Measurements from ENCODE around the gene TMEM151A.

Gene TMEM151A

GRCh38 chr11:66290330-66290621, 1.4 kb upstream of the TMEM151A start:
- no peak for DNase-seq (ENCODE audit: extremely low spot score)
- no peak for TF ChIP-seq CTCF (IDR thresholded peaks at IDR 0.05; ENCODE audit: control extremely low read depth, extremely low read depth, low read depth, missing control alignments)
- POLR2A ChIA-PET, result interaction anchor here (1.2 kb wide), 1 partner anchor 22 kb away, joined by 4 read pairs; no protein-coding TSS in a partner anchor
- CTCF ChIA-PET, result interaction anchor here (1.3 to 1.9 kb wide), 4 partner anchors 7 to 223 kb away, joined by 3 to 12 read pairs (median 6); no protein-coding TSS in a partner anchor

GRCh38 chr11:66291303-66291705, 390 bp upstream of the TMEM151A start:
- DNase-seq (ENCODE audit: extremely low spot score), result no peak
- ChIA-PET POLR2A (interaction anchor here (1.2 kb wide), 1 partner anchor 21 kb away, joined by 4 read pairs; no protein-coding TSS in a partner anchor), CTCF (interaction anchor here (0.6 to 1.9 kb wide), 6 partner anchors 8 to 98 kb away, joined by 3 to 12 read pairs (median 3); no protein-coding TSS in a partner anchor)
- no peak for TF ChIP-seq CTCF (IDR thresholded peaks at IDR 0.05; ENCODE audit: control extremely low read depth, extremely low read depth, low read depth, missing control alignments)

- POLR2A ChIA-PET, result no interaction called here
- no peak for DNase-seq (ENCODE audit: extremely low spot score)
- TF ChIP-seq CTCF (IDR thresholded peaks at IDR 0.05; ENCODE audit: control extremely low read depth, extremely low read depth, low read depth, missing control alignments), result no peak
- CTCF ChIA-PET, result no interaction called here
Observed at GRCh38 chr11:66292543-66293332, 1.0 kb downstream of the TMEM151A start.

- DNase-seq (ENCODE audit: extremely low spot score), result no peak
- POLR2A ChIA-PET, result no interaction called here
- CTCF ChIA-PET, result no interaction called here
- no peak for TF ChIP-seq CTCF (IDR thresholded peaks at IDR 0.05; ENCODE audit: control extremely low read depth, extremely low read depth, low read depth, missing control alignments)
Observed at GRCh38 chr11:66293352-66293751, 1.7 kb downstream of the TMEM151A start.

- POLR2A ChIA-PET, result no interaction called here
- CTCF ChIA-PET, result interaction anchor here (1.5 kb wide), 1 partner anchor 11 kb away, joined by 5 read pairs; no protein-coding TSS in a partner anchor
- no peak for DNase-seq (ENCODE audit: extremely low spot score)
- no peak for TF ChIP-seq CTCF (IDR thresholded peaks at IDR 0.05; ENCODE audit: control extremely low read depth, extremely low read depth, low read depth, missing control alignments)
Observed at GRCh38 chr11:66293777-66294625, 2.3 kb downstream of the TMEM151A start.
